22Rv1 (cell line): Measurements from ENCODE around the gene SH3TC1.

ENCODE experiments used
- H3K27ac ChIP-seq: fragments of 450-650 bp; 2 replicates; pipeline ENCODE4 v1.5.1; 2017
- CTCF ChIP-seq: fragments of 450-650 bp; IDR thresholded peaks from 2 replicates; pipeline ENCODE4 v1.5.1; 2017; ENCODE audit warnings: mild to moderate bottlenecking
- ZFX ChIP-seq: fragments of 450-650 bp; IDR thresholded peaks from 2 replicates; pipeline ENCODE4 v1.6.1; 2017; ENCODE audit warnings: antibody characterized with exemption, borderline replicate concordance

Gene SH3TC1

DNA sequence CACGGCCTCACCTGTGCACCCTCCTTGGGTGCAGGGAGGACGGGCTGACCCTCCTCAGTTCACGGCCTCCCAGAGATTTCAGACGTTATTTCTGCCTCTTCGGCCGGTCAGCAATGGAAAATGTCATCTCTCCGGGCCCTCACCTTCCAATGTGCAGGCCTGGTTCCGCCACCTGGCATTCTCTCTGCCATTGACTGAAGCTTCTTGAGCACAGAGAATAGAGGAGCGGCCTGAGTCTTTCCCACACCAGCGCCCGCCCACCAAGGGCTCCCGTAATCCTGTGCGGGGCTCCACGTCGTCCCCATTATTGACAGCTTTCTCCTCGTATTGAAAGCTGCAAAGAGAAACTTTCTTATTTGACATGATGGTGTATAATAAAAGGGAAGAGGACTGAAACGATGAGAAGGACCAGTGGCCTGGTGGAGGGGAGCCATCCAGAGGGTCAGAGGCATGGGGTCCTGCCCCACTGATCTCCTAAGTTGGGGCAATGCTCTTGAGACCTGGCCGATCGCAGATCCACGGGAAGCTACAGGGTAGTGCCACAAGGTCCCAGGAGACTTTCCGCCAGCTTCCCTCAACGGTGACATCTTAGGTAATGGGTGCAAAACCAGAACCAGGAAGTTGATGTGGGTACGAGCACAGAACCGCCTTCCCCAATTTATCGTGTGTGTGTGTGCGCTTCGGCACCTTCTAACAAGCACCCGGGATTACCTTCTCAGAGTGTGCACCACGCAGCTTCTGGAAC is 91.0 kb downstream of the SH3TC1 start:
- TF ChIP-seq CTCF (no peak), ZFX (no peak)
- no peak overlapping the region for H3K27ac ChIP-seq

- no peak overlapping the region for H3K27ac ChIP-seq
- TF ChIP-seq CTCF, result no peak
- no peak for TF ChIP-seq ZFX
Measured at GRCh38 chr4:8290701-8290970, 91.5 kb downstream of the SH3TC1 start.
